Body of pancreas (tissue), 4 donors: ENCODE data around the gene SLC16A8. TPM values are rescaled to one million over a fixed set of nuclear protein-coding genes. Genes with fewer than 3 reads are reported as not detected.

Experiments used
- ATAC-seq: fragments of 150-250 bp; one replicate; pipeline ENCODE4 v1.9.1; 2016
- DNase-seq, 4 donors: peaks; one replicate each; pipeline ENCODE4 v3.0.0-alpha.2; 2019
- H3K27ac ChIP-seq, 4 donors: fragments of 200-600 bp; sonication (generic); 1 replicate in 3 of 4; 2 replicates in 1 of 4; pipeline versions ENCODE4 v1.5.1 to v1.6.1; 2016 to 2019; ENCODE audit warnings: mild to moderate bottlenecking in 1 of 4, mixed read lengths in 1 of 4, moderate library complexity in 1 of 4
- H3K27me3 ChIP-seq, 2 donors: fragments of 200-600 bp; sonication (generic); one replicate each; pipeline ENCODE4 v1.6.0; 2016; ENCODE audit warnings: mild to moderate bottlenecking in 1 of 2
- H3K36me3 ChIP-seq, 2 donors: fragments of 200-600 bp; sonication (generic); replicated peaks in 1 of 2; 2 replicates each; pipeline ENCODE4 v1.5.1; 2016; ENCODE audit warnings: low read depth in 2 of 2; ENCODE audit not compliant: insufficient read depth in 1 of 2
- H3K4me1 ChIP-seq: fragments of 200-600 bp; sonication (generic); one replicate; pipeline ENCODE4 v1.6.0; 2016
- H3K4me3 ChIP-seq, 2 donors: fragments of 200-600 bp; sonication (generic); 1 replicate in 1 of 2; 2 replicates in 1 of 2; pipeline ENCODE4 v1.5.1; 2016 to 2019
- H3K9me3 ChIP-seq, 3 donors: fragments of 200-600 bp; sonication (generic); 1 replicate in 2 of 3; 2 replicates in 1 of 3; pipeline ENCODE4 v1.5.1; 2016
- POLR2A ChIP-seq, 3 donors: fragments of 450-650 bp; IDR thresholded peaks; one replicate each; pipeline ENCODE4 v1.6.1; 2016; ENCODE audit warnings: antibody characterized with exemption in 3 of 3, mild to moderate bottlenecking in 2 of 3
- WGBS, 2 donors: methylation state at CpG; one replicate each; pipeline ENCODE4 v1.1.5; 2017; 5-methylcytosine and 5-hydroxymethylcytosine counted together
- intact Hi-C: fragments of 100-400 bp; cut with DNase I; formaldehyde crosslinking; loops from one replicate; pipeline ENCODE4 v1.15.1; 2023
- total RNA-seq, 2 donors: library from RNA; depleted of rRNA; stranded (reverse); fragments of >200 nt; gene quantifications; one replicate each; pipeline ENCODE4 v1.1.0, GENCODE V29; 2016
- TF ChIP-seq, protein P1 (sequence below), 7 experiments: fragments of 450-650 bp in 4 of 7; fragments of 200-600 bp in 3 of 7; sonication (generic) in 3 of 7; IDR thresholded peaks; one replicate each; pipeline ENCODE4 v1.5.1; 2016 to 2019; ENCODE audit warnings: antibody characterized with exemption in 7 of 7

Gene SLC16A8
- total RNA-seq, 2 donors from 2014 or later, result not detected

DNA sequence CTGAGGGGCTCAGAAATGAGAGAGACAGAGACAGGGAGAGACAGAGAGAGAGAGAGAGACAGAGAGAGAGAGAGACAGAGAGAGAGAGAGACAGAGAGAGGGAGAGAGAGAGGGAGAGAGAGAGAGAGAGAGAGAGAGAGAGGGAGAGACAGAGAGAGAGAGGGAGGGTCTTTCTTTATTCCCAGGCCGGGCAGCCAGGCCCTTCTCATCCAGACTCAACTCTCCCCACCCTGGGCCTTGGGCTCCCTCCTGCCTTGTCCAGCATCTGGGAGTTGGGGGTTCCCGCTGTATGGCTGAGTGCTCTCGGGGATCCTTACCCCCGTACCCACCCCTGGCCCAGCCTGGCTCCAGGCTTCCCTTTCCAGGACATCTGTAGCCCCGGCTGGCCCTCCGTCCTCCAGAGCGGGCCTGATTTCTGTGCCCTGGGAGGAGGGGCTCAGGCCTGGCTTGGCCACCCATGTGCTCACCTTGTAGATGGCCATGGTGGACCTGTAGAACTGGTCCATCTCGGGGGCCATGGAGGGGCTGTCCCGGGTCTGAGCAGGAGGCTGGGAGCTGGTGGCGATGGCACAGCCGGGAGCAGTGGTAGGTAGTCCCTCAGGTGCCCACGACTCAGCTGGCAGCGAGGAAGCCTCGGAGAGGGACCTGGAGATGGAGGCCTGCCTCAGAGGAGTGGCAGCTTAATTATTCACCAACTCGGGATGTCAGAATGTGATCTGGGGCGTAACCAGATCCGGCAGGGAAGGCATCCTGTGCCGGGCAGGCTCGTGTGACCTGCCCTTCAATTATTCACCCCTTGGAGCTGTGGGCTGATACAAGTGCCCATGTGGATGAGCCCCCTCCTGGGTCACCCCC is 26.3 kb upstream of the SLC16A8 start, which contains the start of gene BAIAP2L2:
Gene BAIAP2L2, minus strand, starts transcription at position 677 of the 855 bp plus-strand sequence. Its CDS starts 159 bp downstream, at position 518.
- Histone ChIP-seq H3K36me3 (no peaks in the 10 kb centered on the region), H3K4me1 (peaks cover 27% of the 10 kb centered on the region), H3K27me3 (no peaks in the 10 kb centered on the region), H3K27ac (peak within 1 kb of the TSS in 1 of 4 donors; percentile 2), H3K4me3 (no peak within 1 kb of the TSS), H3K9me3 (no peaks in the 10 kb centered on the region)
- TF ChIP-seq, protein P1, sequence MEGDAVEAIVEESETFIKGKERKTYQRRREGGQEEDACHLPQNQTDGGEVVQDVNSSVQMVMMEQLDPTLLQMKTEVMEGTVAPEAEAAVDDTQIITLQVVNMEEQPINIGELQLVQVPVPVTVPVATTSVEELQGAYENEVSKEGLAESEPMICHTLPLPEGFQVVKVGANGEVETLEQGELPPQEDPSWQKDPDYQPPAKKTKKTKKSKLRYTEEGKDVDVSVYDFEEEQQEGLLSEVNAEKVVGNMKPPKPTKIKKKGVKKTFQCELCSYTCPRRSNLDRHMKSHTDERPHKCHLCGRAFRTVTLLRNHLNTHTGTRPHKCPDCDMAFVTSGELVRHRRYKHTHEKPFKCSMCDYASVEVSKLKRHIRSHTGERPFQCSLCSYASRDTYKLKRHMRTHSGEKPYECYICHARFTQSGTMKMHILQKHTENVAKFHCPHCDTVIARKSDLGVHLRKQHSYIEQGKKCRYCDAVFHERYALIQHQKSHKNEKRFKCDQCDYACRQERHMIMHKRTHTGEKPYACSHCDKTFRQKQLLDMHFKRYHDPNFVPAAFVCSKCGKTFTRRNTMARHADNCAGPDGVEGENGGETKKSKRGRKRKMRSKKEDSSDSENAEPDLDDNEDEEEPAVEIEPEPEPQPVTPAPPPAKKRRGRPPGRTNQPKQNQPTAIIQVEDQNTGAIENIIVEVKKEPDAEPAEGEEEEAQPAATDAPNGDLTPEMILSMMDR (IDR thresholded peaks at IDR 0.05), result no peak
- no peak for TF ChIP-seq POLR2A (IDR thresholded peaks at IDR 0.05)
- intact Hi-C loops, result no loop called here
- DNase-seq (no peak), ATAC-seq (no peak)
- WGBS, 2 donors, result 75 to 85% methylated on average over 12 to 19 of the region's 19 CpGs

DNA sequence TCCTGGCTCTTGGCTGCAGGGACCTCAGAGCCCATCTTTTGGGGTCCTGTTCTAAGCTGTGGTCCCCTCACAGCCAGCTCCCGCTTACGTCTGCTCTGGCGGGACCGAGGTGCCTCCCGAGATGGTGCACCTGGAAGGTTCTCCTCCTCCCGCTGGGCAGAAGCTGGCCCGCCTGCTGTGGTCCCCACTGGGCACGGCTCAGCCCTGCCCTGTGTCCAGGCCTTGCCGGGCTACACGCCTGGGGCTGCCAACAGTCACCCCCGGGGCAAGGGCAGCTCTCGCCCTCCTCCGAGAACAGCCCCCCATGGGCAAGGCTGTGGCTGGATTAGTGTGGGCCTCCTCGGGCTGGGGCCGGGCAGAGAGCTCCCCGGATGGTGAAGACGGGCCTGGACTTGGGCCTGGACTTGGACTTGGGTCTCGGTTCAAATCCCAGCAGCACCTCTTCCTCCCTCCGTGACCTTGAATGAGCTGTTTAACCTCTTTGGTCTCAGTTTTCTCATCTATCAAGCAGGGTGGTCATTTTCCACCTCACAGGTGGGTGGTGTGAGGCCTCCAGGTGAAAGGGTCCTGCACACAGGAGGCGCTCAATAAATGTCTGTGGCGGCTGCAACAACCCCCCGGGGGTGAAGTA is 25.5 kb upstream of the SLC16A8 start:
- DNase-seq, result peak in 1 of 4 donors; percentile 25
- H3K9me3 ChIP-seq, result no peaks in the 10 kb centered on the region
- TF ChIP-seq, protein P1 (IDR thresholded peaks at IDR 0.05), result no peak
- no peak for TF ChIP-seq POLR2A (IDR thresholded peaks at IDR 0.05)
- WGBS, 2 donors, result 92 to 97% methylated on average over 6 to 22 of the region's 22 CpGs
- intact Hi-C loops, result no loop called here
- H3K27ac ChIP-seq, result peak overlapping the region in 1 of 4 donors; percentile 2
- no peak overlapping the region for H3K4me3 ChIP-seq
- ATAC-seq, result no peak
- no peaks in the 10 kb centered on the region for H3K27me3 ChIP-seq
- peaks cover 24% of the 10 kb centered on the region for H3K4me1 ChIP-seq
- no peaks in the 10 kb centered on the region for H3K36me3 ChIP-seq

DNA sequence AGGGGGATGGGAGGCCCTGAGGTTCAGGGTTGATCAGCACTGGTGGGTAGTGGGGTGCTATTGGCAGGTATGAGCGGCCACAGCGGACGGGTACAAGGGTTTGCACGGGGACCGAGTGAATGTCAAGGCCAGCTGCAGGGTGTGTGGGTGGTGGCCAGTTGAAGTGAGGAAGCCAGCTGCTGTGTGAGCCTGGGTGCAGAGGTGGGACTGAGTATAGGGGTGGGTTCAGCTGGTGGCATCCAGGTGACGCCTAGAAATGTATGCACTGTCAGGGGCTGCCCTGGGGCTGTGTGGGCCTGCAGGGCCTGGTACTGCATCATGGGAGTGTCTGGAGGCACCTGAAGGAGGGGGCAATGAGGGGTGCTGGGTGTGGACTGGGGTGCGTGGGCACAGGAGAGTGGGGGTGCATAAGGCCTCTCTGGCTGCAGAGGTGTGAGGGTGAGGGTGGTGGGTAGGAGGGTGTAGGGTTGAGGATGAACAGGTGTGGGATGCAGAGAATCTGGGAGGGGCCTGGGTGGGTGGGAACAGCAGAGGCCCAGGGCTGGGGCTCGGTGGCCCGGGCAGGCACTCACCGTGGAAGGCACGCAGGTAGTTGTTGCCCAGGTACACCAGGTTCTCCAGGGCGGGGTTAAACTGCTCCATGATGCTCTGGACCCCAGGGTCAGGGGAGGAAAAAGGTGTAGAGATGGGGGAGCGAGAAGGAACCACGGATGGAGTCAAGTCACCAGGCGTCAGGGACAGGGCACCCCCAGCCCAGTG is 24.8 kb upstream of the SLC16A8 start:
- H3K9me3 ChIP-seq, result no peaks in the 10 kb centered on the region
- DNase-seq (peak in 2 of 4 donors; percentile 16 to 30), ATAC-seq (no peak)
- H3K27me3 ChIP-seq, result no peaks in the 10 kb centered on the region
- H3K4me3 ChIP-seq, result no peak overlapping the region
- H3K36me3 ChIP-seq, result no peaks in the 10 kb centered on the region
- peaks cover 21% of the 10 kb centered on the region for H3K4me1 ChIP-seq
- intact Hi-C loops, result no loop called here
- peak overlapping the region; percentile 54 to 79 (median 73) for H3K27ac ChIP-seq
- TF ChIP-seq POLR2A (IDR thresholded peaks at IDR 0.05), result no peak
- TF ChIP-seq, protein P1 (IDR thresholded peaks at IDR 0.05), result no peak
- WGBS, 2 donors, result 62 to 75% methylated on average over 10 to 15 of the region's 15 CpGs

DNA sequence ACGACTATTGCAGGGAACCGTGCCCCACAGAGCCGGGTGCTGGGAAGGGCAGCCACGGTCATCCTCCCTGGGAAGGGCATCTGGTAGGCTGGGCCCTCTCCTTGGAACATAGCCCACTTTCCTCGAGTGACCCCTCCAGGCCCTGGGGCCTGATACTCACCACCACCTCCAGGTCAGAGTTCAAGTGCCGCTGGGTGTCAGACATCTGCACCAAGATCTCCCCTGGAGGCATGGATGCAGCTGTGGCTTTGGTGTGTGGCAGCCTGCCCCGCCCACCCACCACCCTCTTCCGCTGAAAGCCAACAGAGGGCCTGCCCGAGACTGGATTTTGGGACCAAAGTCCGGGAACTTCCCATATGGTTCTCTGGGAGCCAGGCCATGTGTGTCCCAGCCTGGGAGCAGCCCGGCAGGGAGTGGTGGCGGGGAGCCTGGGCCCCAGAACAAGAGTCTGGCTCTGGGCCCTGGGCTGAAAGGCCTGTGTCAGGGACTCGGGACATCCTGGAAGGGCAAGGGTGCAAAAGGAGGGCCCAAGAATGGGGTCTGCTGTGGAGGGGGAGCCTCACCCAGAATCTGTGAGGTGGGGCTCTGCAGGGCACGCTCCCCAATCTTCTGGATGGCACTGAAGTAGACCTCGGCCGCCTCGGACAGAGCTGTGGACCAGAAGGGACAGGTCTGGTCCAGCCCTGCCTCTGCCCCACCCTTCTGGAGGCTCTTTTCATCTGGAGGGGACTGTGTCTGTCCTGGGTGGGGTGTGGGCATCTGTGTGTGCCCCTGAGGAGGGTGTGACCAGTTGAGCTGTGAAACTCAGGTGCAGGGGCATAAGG is 23.9 kb upstream of the SLC16A8 start:
- intact Hi-C loops, result no loop called here
- no peaks in the 10 kb centered on the region for H3K9me3 ChIP-seq
- ATAC-seq (peak; percentile 89), DNase-seq (peak; percentile 81 to 92 (median 89))
- H3K27ac ChIP-seq, result peak overlapping the region; percentile 54 to 79 (median 73)
- TF ChIP-seq POLR2A (IDR thresholded peaks at IDR 0.05), result no peak
- TF ChIP-seq, protein P1 (IDR thresholded peaks at IDR 0.05), result peak in 3 of 7 experiments; percentile 12 to 30 (median 20)
- H3K36me3 ChIP-seq, result no peaks in the 10 kb centered on the region
- 31 to 32% methylated on average over 5 to 17 of the region's 17 CpGs for WGBS, 2 donors
- no peaks in the 10 kb centered on the region for H3K27me3 ChIP-seq
- H3K4me3 ChIP-seq, result no peak overlapping the region
- H3K4me1 ChIP-seq, result peaks cover 21% of the 10 kb centered on the region
